Activated naive CD4-positive, alpha-beta T cell (primary cell): Measurements from ENCODE around the gene DNA2.
"Not testable (repeated sequence)": the region's sequence is repeated elsewhere in the genome, so short reads cannot be mapped to it uniquely, and the experiment has no call there.

ENCODE experiments used
- DNase-seq, 4 experiments: peaks; one replicate each; lab custom pipeline; 2025; lab: John Stamatoyannopoulos, UW

Gene DNA2

GRCh38 chr10:68449698-68450097, 22.1 kb downstream of the DNA2 start:
- DNase-seq, result not testable (repeated sequence)

GRCh38 chr10:68446179-68446578, 25.6 kb downstream of the DNA2 start:
- DNase-seq, result no peak

DNA sequence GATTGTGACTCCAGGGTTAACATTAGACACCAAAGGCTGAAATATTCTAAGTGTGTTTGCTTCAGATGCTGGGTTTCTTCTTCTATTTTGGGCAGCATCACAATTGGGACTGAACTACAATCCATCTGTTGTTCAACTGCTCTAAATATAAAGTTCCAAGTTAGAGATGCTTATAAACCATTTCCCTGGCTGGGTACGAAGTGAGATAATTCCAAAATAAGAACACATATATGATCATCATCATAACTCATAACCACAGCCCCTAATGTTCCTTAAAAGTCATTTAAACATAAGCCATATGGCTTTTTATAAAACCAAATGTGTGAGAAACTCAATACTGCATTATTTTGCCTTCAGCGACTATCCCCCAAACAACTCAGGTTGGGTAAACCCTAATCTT, 28.8 kb downstream of the DNA2 start:
- DNase-seq, result no peak

DNA sequence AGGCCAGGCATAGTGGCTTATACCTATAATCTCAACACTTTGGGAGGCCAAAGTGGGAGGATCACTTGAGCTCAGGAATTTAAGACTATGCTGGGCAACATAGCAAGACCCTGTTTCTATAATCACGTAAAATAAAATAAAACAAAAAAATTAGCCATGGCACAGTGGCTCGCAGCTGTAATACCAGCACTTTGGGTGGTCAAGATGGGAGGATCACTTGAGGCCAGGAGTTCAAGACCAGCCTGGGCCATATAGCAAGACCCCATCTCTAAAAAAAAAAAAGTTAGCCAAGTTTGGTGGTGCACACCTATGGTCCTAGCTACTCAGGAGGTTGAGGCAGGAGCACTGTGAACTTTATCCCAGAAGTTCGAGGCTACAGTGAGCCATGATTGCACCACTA, 30.9 kb downstream of the DNA2 start:
- DNase-seq, result no peak

DNA sequence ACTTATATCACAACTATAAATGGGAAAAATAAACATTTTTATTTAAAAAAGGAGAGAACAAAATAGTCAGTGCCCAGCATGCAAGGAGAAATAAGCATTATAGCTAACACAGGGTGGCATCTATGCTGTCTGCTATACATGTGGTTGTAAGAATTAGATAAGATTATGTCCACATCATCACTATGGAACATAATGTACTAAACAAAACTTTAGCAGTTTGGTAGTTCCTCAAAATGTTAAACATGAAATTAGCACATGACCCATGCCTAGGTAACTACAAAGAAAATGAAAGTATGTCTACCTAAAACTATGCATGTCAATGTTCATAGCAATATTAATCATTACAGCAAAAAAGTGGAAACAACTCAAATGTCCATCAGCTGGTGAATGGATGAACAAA, 36.0 kb downstream of the DNA2 start:
- no peak for DNase-seq

- no peak for DNase-seq
These were observed 37.1 kb downstream of the DNA2 start for GRCh38 chr10:68434657-68435056.

DNA sequence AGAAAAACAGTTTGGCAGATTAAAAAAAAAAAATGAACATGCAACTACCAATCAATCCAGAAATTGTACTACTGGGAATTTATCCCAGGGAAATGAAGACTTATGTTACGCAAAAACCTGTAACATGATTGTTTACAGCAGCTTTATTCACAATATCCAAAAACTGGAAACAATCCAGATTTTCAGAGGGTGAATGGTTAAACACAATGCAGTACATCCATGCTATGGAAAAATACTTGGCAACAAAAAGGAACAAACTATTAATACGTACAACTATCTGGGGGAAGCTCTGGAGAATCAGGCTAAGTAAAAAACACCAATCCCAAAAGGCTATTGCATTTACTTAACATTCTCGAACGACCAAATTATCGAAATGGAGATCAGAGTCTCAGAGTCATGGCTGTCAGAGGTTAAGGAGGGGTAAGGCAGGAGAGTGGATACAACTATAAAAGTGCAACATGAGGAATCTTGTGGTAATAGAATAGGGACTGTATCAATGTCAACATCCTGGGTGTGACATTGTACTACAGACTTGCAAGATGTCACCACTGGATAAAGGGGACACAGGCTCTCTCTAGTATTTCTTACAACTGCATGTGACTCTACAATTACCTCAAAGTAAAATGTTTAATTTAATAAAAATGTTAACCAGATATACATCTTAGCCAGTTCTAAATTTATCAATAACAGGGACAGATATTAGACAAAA, 43.2 kb downstream of the DNA2 start:
- no peak for DNase-seq

GRCh38 chr10:68424454-68425014, 47.2 kb downstream of the DNA2 start:
- DNase-seq, result no peak

- DNase-seq, result peak in 1 of 4 experiments; percentile 6
These were observed 48.3 kb downstream of the DNA2 start for GRCh38 chr10:68423522-68423921.

- DNase-seq, result no peak
These were observed 52.4 kb downstream of the DNA2 start for GRCh38 chr10:68419376-68419775.

DNA sequence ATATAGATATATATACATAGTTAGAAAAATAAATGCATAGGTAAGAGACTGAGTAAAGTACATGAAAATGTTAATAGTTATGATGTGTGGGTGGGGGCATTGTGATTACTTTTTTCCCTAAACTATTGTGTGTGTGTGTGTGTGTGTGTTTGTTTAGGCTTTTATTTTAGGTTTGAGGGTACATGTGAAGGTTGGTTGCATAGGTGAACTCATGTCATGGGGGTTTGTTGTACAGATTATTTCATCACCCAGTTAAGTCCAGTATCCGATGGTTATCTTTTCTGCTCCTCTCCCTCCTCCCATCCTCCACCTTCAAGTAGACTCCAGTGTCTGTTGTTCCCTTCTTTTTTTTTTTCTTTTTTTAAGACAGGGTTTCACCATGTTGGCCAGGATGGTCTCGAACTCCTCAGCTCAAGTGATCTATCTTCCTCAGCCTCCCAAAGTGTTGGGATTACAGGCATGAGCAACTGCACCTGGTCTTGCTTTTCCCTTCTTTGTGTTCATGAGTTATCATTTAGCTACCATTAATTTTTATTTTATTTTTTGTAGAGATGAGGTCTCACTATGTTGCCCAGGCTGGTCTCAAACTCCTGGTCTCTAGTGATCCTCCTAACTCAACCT, 62.8 kb downstream of the DNA2 start:
- no peak for DNase-seq

DNA sequence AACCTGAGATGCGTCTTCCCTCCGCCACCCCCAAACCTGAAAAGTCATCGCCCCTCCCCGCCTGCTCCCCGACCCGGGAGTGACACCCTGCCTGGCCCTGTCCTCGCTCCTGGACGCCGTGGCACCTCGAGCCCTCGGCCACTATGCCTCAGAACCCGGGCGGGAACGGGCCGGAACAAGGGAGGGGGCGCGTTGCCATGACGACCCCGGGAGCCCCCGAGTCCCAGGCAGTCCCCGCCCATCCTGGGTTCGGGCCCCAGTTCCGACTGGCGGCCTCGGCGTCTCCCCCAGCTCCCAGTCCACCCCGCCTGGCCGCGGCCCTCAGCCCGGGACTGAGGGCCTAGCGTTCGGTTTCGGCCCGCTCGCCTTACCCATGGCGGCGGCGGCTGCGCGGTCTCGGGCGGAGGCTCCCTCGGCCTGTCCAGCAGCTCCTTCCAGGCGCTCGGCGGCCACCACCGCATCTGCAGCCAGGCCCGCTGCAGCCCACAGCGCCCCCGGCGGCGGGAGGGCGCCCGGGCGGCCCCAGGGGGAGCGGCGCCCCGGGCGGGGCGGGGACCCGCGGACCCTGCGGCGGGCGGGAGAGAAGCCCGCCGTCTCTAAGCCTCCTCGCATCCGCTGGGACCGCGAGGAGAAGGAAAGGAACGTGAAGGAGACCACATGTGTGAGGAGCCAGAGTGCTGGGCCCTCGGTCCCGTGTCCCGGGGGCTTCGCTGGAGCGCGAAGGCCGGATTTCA, 64.8 kb downstream of the DNA2 start, which contains the start of gene RUFY2:
Gene RUFY2 (minus strand): TSS at position 463 of the 734 bp plus-strand sequence. CDS start 88 bp downstream, at position 375.
- DNase-seq, result peak; percentile 52 to 71 (median 56)

DNA sequence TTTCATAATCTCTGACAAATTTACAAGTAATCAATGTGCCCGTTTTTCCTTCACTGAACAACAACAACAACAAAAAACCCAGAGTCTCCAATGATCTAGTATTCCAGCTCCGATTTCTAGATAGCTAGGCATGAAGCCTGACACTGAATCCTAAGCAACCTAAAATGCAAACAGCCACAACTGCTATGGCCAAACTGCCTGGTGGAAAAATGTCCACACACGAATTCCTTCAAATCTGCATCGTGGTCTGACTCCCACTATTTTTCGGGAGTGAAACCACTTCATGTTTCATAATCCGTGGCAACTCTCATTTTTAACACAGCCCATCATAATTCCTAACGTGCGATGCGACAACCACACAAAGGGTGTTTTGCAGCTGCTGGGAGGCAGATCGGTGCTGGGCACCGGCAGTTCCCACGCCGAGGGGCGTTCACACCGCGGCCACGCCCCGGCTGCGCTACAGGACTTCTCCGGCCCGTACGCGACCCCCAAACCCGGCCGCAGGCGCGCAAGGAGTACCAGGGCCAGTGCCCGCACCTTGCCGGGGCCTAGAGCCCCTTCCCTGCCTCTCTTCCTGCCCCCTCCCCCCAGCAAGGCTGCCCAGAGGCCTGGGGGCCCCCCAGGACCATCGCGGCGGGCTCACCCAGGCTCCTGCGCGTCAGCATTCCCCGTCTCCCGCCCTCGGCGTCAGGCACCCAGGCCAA, 65.5 kb downstream of the DNA2 start:
- peak in 1 of 4 experiments; percentile 19 for DNase-seq

DNA sequence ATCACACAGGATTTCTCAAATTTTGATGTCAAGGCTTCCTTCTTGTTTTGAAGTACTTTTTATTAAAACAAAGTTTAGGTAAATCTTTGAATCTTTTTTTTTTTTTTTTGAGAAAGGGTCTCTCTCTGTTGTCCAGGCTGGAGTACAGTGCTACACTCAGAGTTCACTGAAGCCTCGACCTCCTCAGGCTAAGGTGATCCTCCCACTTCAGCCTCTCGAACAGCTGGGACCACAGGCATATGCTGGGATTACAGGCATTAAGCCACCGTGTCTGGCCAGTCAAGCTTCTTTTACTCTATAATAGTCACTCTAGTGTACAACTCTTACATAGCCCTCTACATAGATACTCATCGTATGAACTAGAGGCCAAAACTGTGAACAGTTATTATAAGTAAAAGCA, 68.1 kb downstream of the DNA2 start:
- DNase-seq, result no peak

GRCh38 chr10:68402276-68402675, 69.5 kb downstream of the DNA2 start:
- DNase-seq, result no peak

DNA sequence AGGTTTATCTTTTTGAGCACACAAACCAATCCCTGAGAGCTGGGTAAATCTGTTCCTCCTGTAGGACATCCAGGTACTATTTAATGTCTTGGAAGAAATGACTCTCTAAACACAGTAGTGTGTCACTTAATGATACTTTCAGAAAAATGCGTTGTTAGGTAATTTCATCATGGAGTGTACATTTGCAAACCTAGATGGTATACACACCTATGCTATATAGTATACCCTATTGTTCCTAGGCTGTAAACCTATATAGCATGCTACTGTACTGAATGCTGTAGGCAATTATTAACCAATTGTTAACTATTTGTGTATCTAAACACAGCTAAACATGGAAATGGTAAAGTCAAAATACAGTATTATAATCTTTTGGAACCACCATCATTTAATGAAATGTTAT, 74.8 kb downstream of the DNA2 start:
- no peak for DNase-seq

GRCh38 chr10:68385740-68386139, 86.0 kb downstream of the DNA2 start:
- no peak for DNase-seq

GRCh38 chr10:68371604-68372003, 100.2 kb downstream of the DNA2 start:
- DNase-seq, result no peak

GRCh38 chr10:68367121-68367520, 104.7 kb downstream of the DNA2 start:
- no peak for DNase-seq

- DNase-seq, result no peak
These were observed 105.2 kb downstream of the DNA2 start for GRCh38 chr10:68366600-68366999.

DNA sequence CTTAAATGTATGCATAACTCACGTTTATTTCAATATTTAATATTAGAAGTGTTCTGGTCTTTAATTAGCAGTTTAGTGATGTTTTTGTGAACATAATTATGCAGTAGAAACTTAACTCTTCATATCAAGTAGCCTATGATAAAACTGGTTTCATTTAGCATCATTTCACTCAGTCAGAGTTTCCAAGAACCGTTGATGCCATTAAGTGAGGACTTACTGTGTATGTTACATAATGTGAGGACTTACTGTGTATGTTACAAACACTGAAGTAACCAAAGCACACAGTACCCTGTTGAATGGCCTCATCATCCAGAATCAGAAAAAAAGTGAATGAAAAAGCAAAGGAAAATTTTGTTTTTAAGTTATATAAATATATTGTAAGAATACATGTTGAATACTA, 106.2 kb downstream of the DNA2 start:
- no peak for DNase-seq
